A673 (cell line): Measurements from ENCODE around the gene AHRR. TPM values are rescaled to one million over a fixed set of nuclear protein-coding genes. Genes with fewer than 3 reads are reported as not detected.

Experiments used
- BruUV-seq: library from RNA; stranded (reverse); fragments of 400-500 nt; replicated peaks from 2 replicates; lab custom pipeline; 2021; lab: Mats Ljungman, UMichigan
- CTCF ChIA-PET: fragments of 300-600 bp; sonication (Branson Sonifier 250); formaldehyde crosslinking; loops from one replicate; lab custom pipeline; 2022; ENCODE audit warnings: antibody characterized with exemption; lab: Charles Lee
- POLR2A ChIA-PET: fragments of 300-600 bp; sonication (Branson Sonifier 250); formaldehyde crosslinking; loops from one replicate; lab custom pipeline; 2022; ENCODE audit warnings: antibody characterized with exemption; ENCODE audit not compliant: low non-redundant PET; lab: Charles Lee
- DNase-seq: peaks from one replicate; pipeline ENCODE4 v3.0.0-alpha.2; 2015; ENCODE audit warnings: low spot score
- H3K27ac ChIP-seq: fragments of 200-600 bp; sonication (generic); 2 replicates; pipeline ENCODE4 v1.5.1; 2016; ENCODE audit warnings: mixed run types, low read depth, mild to moderate bottlenecking, mixed read lengths, antibody characterized with exemption, low read length; ENCODE audit not compliant: poor library complexity, severe bottlenecking
- H3K27me3 ChIP-seq: fragments of 200-600 bp; sonication (generic); replicated peaks from 2 replicates; pipeline ENCODE4 v1.6.1; 2017; ENCODE audit warnings: mixed run types, low read depth, mild to moderate bottlenecking, mixed read lengths, antibody characterized with exemption, low read length; ENCODE audit not compliant: insufficient read depth, poor library complexity
- H3K36me3 ChIP-seq: fragments of 200-600 bp; sonication (generic); 2 replicates; pipeline ENCODE4 v1.6.1; 2016; ENCODE audit warnings: mixed run types, mild to moderate bottlenecking, mixed read lengths, antibody characterized with exemption, low read length; ENCODE audit not compliant: insufficient read depth, poor library complexity, severe bottlenecking
- H3K4me1 ChIP-seq: fragments of 200-600 bp; sonication (generic); 2 replicates; pipeline ENCODE4 v1.6.1; 2017; ENCODE audit warnings: mixed run types, mild to moderate bottlenecking, mixed read lengths, antibody characterized with exemption, low read length; ENCODE audit not compliant: insufficient read depth, poor library complexity, severe bottlenecking
- H3K4me3 ChIP-seq: fragments of 200-600 bp; sonication (generic); 2 replicates; pipeline ENCODE4 v1.5.1; 2016; ENCODE audit warnings: low read depth, mixed run types, mild to moderate bottlenecking, mixed read lengths, low read length; ENCODE audit not compliant: poor library complexity, severe bottlenecking
- H3K9me3 ChIP-seq: fragments of 200-600 bp; sonication (generic); 2 replicates; pipeline ENCODE4 v1.6.1; 2016; ENCODE audit warnings: mixed run types, low read depth, mild to moderate bottlenecking, mixed read lengths, antibody characterized with exemption, low read length; ENCODE audit not compliant: poor library complexity, severe bottlenecking
- EZH2 ChIP-seq: fragments of 200-600 bp; sonication (generic); IDR thresholded peaks from 2 replicates; pipeline ENCODE4 v1.6.1; 2017; ENCODE audit warnings: borderline replicate concordance, low read depth, mild to moderate bottlenecking, mixed read lengths, antibody characterized with exemption, low read length; ENCODE audit not compliant: poor library complexity, severe bottlenecking
- intact Hi-C: fragments of 100-400 bp; cut with micrococcal nuclease; formaldehyde crosslinking; loops from one replicate; pipeline ENCODE4 v1.10.0; 2022; ENCODE audit not compliant: unreplicated experiment
- total RNA-seq: library from RNA; stranded (reverse); gene quantifications from 2 replicates; pipeline ENCODE4 v1.2.3, GENCODE V29; 2021
- TF ChIP-seq, protein P1 (sequence below): fragments of 300-800, 200-600 bp; sonication (generic); conservative IDR thresholded peaks from 2 replicates; pipeline ENCODE4 v1.5.1; 2017; ENCODE audit warnings: low read depth, mild to moderate bottlenecking, antibody characterized with exemption, low read length, moderate library complexity, mixed read lengths

AHRR gene
- total RNA-seq, 1 experiment from 2014 or later, result 2.2 TPM

DNA sequence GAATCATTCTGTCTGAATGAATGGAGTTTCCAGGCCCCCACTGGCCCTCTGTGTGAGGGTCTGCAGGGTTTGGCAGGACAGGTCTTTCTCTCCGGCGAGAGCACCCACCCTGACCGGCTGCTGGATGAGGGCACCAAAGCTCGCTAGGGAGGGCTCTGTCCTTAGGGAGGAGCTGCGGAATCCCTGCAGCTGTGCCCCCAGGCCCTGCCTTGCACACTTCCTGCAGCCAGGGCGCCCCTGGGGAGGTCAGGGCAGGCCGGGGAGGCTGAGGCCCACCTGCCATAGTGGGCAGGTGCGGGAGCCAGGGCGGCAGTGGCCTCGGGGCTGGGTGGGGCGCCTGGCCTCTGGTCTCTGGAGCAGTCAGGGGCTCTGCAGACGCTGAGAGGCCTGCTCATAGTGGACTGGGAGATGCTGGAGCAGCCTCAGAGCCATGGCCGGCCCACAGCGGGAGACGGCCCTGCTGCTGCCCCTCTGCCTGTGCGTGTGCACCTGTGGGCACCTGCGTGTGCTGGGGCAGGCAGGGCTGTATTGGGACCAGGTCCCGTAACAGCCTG, 157.5 kb downstream of the AHRR start:
- H3K4me1 ChIP-seq, result no peaks in the 10 kb centered on the region
- intact Hi-C loops, result no loop called here
- H3K9me3 ChIP-seq, result no peaks in the 10 kb centered on the region
- no peak overlapping the region for H3K4me3 ChIP-seq
- ChIA-PET CTCF (no interaction called here), POLR2A (no interaction called here)
- no peak overlapping the region for H3K27ac ChIP-seq
- TF ChIP-seq EZH2, result no peak
- TF ChIP-seq, protein P1, sequence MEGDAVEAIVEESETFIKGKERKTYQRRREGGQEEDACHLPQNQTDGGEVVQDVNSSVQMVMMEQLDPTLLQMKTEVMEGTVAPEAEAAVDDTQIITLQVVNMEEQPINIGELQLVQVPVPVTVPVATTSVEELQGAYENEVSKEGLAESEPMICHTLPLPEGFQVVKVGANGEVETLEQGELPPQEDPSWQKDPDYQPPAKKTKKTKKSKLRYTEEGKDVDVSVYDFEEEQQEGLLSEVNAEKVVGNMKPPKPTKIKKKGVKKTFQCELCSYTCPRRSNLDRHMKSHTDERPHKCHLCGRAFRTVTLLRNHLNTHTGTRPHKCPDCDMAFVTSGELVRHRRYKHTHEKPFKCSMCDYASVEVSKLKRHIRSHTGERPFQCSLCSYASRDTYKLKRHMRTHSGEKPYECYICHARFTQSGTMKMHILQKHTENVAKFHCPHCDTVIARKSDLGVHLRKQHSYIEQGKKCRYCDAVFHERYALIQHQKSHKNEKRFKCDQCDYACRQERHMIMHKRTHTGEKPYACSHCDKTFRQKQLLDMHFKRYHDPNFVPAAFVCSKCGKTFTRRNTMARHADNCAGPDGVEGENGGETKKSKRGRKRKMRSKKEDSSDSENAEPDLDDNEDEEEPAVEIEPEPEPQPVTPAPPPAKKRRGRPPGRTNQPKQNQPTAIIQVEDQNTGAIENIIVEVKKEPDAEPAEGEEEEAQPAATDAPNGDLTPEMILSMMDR, result no peak
- no peaks in the 10 kb centered on the region for H3K36me3 ChIP-seq
- no peak for DNase-seq
- BruUV-seq, result no TSS peak
- H3K27me3 ChIP-seq, result peaks cover 41% of the 10 kb centered on the region

DNA sequence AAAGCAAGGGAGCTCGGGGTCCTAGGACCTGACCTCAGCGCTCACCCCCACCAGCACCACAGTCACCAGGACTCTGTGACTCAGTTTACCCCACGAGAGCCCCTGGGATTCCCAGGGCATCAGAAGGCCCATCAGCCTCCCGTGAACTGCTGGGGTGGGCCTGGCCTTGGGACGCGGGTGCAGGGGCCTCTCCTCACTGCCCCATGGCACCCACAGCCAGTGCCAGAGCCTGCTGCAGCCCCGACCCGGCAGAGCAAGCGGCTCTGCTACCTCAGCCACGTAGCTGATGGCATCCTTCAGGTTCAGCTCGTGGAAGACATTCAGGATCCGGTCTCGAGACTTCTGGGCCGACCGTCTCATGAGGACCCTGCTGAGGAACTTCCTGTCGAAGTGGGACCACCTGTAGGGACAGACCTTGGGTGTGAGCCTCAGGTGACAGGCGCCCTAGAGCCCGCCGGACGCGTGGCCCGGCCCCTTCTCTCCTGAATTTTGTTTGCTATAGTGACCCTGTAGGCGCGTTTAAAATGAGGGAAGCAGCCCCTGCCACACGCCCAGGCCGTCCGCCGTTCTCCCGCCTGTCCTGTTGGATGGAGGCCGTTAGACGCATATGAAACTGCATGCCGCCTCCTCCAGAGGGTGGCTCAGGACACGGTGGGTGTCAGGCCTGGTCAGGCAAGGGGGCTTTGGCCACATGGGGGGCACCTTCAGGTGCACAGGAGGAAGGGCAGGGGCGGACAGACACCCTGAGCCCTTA, 158.2 kb downstream of the AHRR start:
- intact Hi-C loops, result no loop called here
- no peak overlapping the region for H3K27ac ChIP-seq
- CTCF ChIA-PET, result no interaction called here
- H3K4me1 ChIP-seq, result no peaks in the 10 kb centered on the region
- no peak overlapping the region for H3K4me3 ChIP-seq
- no peak for DNase-seq
- H3K9me3 ChIP-seq, result no peaks in the 10 kb centered on the region
- TF ChIP-seq EZH2, result no peak
- TF ChIP-seq, protein P1, result no peak
- BruUV-seq, result no TSS peak
- H3K36me3 ChIP-seq, result no peaks in the 10 kb centered on the region
- H3K27me3 ChIP-seq, result peaks cover 38% of the 10 kb centered on the region
- POLR2A ChIA-PET, result no interaction called here

DNA sequence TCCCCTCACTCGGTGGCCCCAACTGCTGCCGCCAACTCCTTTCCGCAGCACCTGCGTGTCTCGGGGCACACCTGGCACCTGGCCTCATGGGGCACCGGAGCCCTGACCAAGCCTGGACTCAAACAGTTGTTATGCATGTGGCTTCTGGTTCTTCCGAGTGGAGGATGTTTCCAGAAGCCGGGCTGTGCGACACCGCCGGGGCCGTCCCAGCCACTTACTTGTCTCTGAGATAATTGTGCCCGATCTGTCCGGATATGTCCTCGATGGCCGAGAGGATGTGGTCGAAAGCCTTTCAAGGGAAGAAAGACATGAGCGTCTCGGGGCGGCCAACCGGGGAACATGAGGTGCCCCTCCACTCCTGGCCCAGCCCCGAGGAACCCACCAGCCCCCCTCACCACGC, 159.8 kb downstream of the AHRR start:
- CTCF ChIA-PET, result no interaction called here
- Histone ChIP-seq H3K4me3 (no peak overlapping the region), H3K36me3 (no peaks in the 10 kb centered on the region), H3K27ac (no peak overlapping the region), H3K9me3 (no peaks in the 10 kb centered on the region), H3K27me3 (peaks cover 27% of the 10 kb centered on the region), H3K4me1 (no peaks in the 10 kb centered on the region)
- intact Hi-C loops, result no loop called here
- BruUV-seq, result no TSS peak
- no peak for DNase-seq
- TF ChIP-seq EZH2, result no peak
- TF ChIP-seq, protein P1, result no peak
- POLR2A ChIA-PET, result no interaction called here
